ENCODE data around the gene SLC30A7. TPM values are rescaled to one million over a fixed set of nuclear protein-coding genes. Genes with fewer than 3 reads are reported as not detected.
A peak's percentile ranks its signal among the peaks of the same experiment; 100 is the strongest.
"Not testable (repeated sequence)": the region's sequence is repeated elsewhere in the genome, so short reads cannot be mapped to it uniquely, and the experiment has no call there.

SLC30A7 gene
- total RNA-seq, 2 experiments from 2014 or later, result 21.6 to 21.7 TPM

DNA sequence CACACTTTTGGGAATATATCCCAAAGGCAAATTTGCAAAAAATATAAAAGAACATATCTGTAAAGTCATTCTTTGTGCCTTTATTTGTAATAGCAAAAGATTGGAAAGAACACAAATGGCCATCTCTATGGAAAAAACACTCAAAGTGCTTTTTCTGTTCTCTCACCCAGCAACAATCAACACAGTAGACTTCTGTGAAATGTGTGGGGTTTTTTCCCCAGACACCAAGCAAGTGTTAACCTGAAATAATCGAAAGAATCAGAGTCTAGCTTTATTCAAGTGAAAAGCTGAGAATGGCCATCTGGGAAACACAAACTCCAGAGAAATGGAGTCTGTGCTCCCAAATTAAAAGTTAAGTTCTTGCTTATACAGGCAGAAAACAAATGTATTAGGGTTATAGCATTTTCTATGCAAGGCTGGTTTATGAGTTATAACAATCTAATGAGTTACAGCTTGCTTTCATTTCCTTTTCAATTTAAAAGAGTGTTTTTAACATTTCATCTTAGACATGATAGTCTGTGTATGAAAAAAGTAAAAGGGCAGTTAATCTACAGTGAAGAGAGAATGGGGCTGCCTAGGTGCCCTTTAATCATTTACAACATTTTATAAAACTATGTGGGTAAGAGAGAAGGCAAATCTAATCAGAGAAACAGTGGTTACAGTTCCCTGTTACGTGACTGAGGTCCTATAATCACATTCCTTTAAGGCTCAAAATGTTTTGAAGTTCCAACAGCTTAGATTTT lies 46.6 kb downstream of the SLC30A7 start:
- DNase-seq (no peak), ATAC-seq (ENCODE audit: poor library complexity) (peak; percentile 47)
- no peaks in the 10 kb centered on the region for H3K27me3 ChIP-seq (ENCODE audit: control insufficient read depth in 1 of 2, insufficient read depth in 2 of 2, low read length in 2 of 2)
- H3K4me3 Mint-ChIP-seq, result peak overlapping the region; percentile 79
- CTCF ChIA-PET, result interaction anchor here (0.9 to 1.1 kb wide), 2 partner anchors 13 to 17 kb away, joined by 3 to 4 read pairs; no protein-coding TSS in a partner anchor
- POLR2A ChIA-PET, result interaction anchor here (0.6 to 3.6 kb wide), 13 partner anchors 11 to 367 kb away, joined by 3 to 34 read pairs (median 4); partner anchors contain the start of gene S1PR1
- intact Hi-C loops (cut with DNase I, micrococcal nuclease), result no loop called here
- peak overlapping the region; percentile 38 to 39 for H3K27ac ChIP-seq (ENCODE audit: low read depth in 1 of 2, low read length in 2 of 2)
- no peak overlapping the region for H3K4me3 ChIP-seq (ENCODE audit: low read length)
- peaks cover 12% of the 10 kb centered on the region for H3K9me3 Mint-ChIP-seq
- peaks cover 6 to 18% of the 10 kb centered on the region in 2 experiments for H3K9me3 ChIP-seq (ENCODE audit: control insufficient read depth in 1 of 2, insufficient read depth in 1 of 2, low read length in 2 of 2)
- TF ChIP-seq, protein P1, sequence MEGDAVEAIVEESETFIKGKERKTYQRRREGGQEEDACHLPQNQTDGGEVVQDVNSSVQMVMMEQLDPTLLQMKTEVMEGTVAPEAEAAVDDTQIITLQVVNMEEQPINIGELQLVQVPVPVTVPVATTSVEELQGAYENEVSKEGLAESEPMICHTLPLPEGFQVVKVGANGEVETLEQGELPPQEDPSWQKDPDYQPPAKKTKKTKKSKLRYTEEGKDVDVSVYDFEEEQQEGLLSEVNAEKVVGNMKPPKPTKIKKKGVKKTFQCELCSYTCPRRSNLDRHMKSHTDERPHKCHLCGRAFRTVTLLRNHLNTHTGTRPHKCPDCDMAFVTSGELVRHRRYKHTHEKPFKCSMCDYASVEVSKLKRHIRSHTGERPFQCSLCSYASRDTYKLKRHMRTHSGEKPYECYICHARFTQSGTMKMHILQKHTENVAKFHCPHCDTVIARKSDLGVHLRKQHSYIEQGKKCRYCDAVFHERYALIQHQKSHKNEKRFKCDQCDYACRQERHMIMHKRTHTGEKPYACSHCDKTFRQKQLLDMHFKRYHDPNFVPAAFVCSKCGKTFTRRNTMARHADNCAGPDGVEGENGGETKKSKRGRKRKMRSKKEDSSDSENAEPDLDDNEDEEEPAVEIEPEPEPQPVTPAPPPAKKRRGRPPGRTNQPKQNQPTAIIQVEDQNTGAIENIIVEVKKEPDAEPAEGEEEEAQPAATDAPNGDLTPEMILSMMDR (IDR thresholded peaks at IDR 0.05), result no peak
- H3K4me1 Mint-ChIP-seq (ENCODE audit: low read depth), result peaks cover 67% of the 10 kb centered on the region
- peak overlapping the region; percentile 90 for H3K27ac Mint-ChIP-seq
- H3K36me3 ChIP-seq (ENCODE audit: insufficient read depth, low read length), result peaks cover 32% of the 10 kb centered on the region
- H3K36me3 Mint-ChIP-seq (ENCODE audit: low read depth), result peaks cover 91% of the 10 kb centered on the region
- peaks cover 11% of the 10 kb centered on the region for H3K4me1 ChIP-seq (ENCODE audit: insufficient read depth, low read length)
- no peaks in the 10 kb centered on the region for H3K27me3 Mint-ChIP-seq

DNA sequence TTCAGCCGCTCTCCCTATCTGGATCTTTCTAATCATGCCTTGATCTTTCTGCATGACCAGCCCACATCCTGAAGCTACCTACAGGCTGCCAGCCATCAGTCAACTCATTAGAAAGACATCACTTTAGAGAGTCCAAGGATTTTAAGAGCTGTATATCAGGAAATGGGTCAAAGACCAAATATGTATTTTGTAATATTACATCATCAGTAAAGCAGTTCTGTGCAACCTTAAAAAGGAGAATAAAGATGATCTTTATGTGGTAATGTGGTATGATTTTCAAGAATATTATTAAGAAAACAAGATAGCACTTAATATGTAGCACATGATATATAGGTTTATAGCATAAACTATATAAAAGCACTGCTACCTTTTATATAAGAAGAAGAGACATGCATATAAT lies 47.6 kb downstream of the SLC30A7 start:
- Mint-ChIP-seq H3K36me3 (ENCODE audit: low read depth) (peaks cover 91% of the 10 kb centered on the region), H3K27ac (peak overlapping the region; percentile 90), H3K4me3 (peak overlapping the region; percentile 40), H3K4me1 (ENCODE audit: low read depth) (peaks cover 66% of the 10 kb centered on the region), H3K27me3 (no peaks in the 10 kb centered on the region), H3K9me3 (peaks cover 18% of the 10 kb centered on the region)
- no peaks in the 10 kb centered on the region for H3K27me3 ChIP-seq (ENCODE audit: control insufficient read depth in 1 of 2, insufficient read depth in 2 of 2, low read length in 2 of 2)
- DNase-seq (no peak), ATAC-seq (ENCODE audit: poor library complexity) (no peak)
- H3K36me3 ChIP-seq (ENCODE audit: insufficient read depth, low read length), result peaks cover 24% of the 10 kb centered on the region
- intact Hi-C loops (cut with DNase I, micrococcal nuclease), result no loop called here
- TF ChIP-seq, protein P1 (IDR thresholded peaks at IDR 0.05), result no peak
- CTCF ChIA-PET, result no interaction called here
- H3K9me3 ChIP-seq (ENCODE audit: control insufficient read depth in 1 of 2, insufficient read depth in 1 of 2, low read length in 2 of 2), result peaks cover 6 to 19% of the 10 kb centered on the region in 2 experiments
- no peak overlapping the region for H3K4me3 ChIP-seq (ENCODE audit: low read length)
- POLR2A ChIA-PET, result interaction anchor here (0.9 to 3.6 kb wide), 4 partner anchors 10 to 31 kb away, joined by 3 to 34 read pairs (median 4); no protein-coding TSS in a partner anchor
- peak overlapping the region in 1 of 2 donors; percentile 22 for H3K27ac ChIP-seq (ENCODE audit: low read depth in 1 of 2, low read length in 2 of 2)
- peaks cover 15% of the 10 kb centered on the region for H3K4me1 ChIP-seq (ENCODE audit: insufficient read depth, low read length)

DNA sequence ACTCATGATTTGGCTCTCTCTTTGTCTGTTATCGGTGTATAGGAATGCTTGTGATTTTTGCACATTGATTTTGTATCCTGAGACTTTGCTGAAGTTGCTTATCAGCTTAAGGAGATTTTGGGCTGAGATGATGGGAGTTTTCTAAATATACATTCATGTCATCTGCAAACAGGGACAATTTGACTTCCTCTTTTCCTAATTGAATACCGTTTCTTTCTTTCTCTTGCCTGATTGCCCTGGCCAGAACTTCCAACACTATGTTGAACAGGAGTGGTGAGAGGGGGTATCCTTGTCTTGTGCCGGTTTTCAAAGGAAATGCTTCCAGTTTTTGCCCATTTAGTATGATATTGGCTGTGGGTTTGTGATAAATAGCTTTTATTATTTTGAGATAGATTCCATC lies 50.2 kb downstream of the SLC30A7 start:
- Mint-ChIP-seq H3K4me1 (ENCODE audit: low read depth) (peaks cover 76% of the 10 kb centered on the region), H3K27ac (peak overlapping the region; percentile 63), H3K9me3 (peaks cover 24% of the 10 kb centered on the region), H3K36me3 (ENCODE audit: low read depth) (peaks cover 97% of the 10 kb centered on the region)
- H3K4me1 ChIP-seq (ENCODE audit: insufficient read depth, low read length), result peaks cover 34% of the 10 kb centered on the region
- ATAC-seq (ENCODE audit: poor library complexity); H3K27ac ChIP-seq (ENCODE audit: low read depth in 1 of 2, low read length in 2 of 2); POLR2A ChIA-PET; H3K4me3 Mint-ChIP-seq; H3K27me3 Mint-ChIP-seq; CTCF ChIA-PET; intact Hi-C loops (cut with DNase I, micrococcal nuclease); H3K4me3 ChIP-seq (ENCODE audit: low read length); H3K27me3 ChIP-seq (ENCODE audit: control insufficient read depth in 1 of 2, insufficient read depth in 2 of 2, low read length in 2 of 2); DNase-seq: not testable (repeated sequence)
- H3K36me3 ChIP-seq (ENCODE audit: insufficient read depth, low read length), result peaks cover 20% of the 10 kb centered on the region
- H3K9me3 ChIP-seq (ENCODE audit: control insufficient read depth in 1 of 2, insufficient read depth in 1 of 2, low read length in 2 of 2), result peaks cover 15 to 19% of the 10 kb centered on the region in 2 experiments

DNA sequence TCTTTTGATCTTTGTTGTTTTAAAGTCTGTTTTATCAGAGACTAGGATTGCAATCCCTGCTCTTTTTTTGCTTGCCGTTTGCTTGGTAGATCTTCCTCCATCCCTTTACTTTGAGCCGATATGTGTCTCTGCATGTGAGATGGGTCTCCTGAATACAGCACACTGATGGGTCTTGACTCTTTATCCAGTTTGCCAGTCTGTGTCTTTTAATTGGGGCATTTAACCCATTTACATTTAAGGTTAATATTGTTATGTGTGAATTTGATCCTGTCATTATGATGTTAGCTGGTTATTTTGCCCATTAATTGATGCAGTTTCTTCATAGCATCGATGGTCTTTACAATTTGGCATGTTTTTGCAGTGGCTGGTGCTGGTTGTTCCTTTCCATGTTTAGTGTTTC lies 51.9 kb downstream of the SLC30A7 start:
- H3K27ac Mint-ChIP-seq, result peak overlapping the region; percentile 63
- H3K9me3 Mint-ChIP-seq, result peaks cover 30% of the 10 kb centered on the region
- peaks cover 97% of the 10 kb centered on the region for H3K36me3 Mint-ChIP-seq (ENCODE audit: low read depth)
- H3K4me3 ChIP-seq (ENCODE audit: low read length); ATAC-seq (ENCODE audit: poor library complexity); H3K27me3 Mint-ChIP-seq; H3K27me3 ChIP-seq (ENCODE audit: control insufficient read depth in 1 of 2, insufficient read depth in 2 of 2, low read length in 2 of 2); H3K4me3 Mint-ChIP-seq; H3K27ac ChIP-seq (ENCODE audit: low read depth in 1 of 2, low read length in 2 of 2); CTCF ChIA-PET; DNase-seq: not testable (repeated sequence)
- Histone ChIP-seq H3K4me1 (ENCODE audit: insufficient read depth, low read length) (peaks cover 34% of the 10 kb centered on the region), H3K36me3 (ENCODE audit: insufficient read depth, low read length) (peaks cover 28% of the 10 kb centered on the region), H3K9me3 (ENCODE audit: control insufficient read depth in 1 of 2, insufficient read depth in 1 of 2, low read length in 2 of 2) (peaks cover 19 to 30% of the 10 kb centered on the region in 2 experiments)
- intact Hi-C loops (cut with DNase I, micrococcal nuclease), result loop anchor here in 1 of 2 experiments (2.0 kb wide), 1 partner anchor 13 kb away; no protein-coding TSS in a partner anchor
- H3K4me1 Mint-ChIP-seq (ENCODE audit: low read depth), result peaks cover 75% of the 10 kb centered on the region
- POLR2A ChIA-PET, result interaction anchor here (2.3 to 4.3 kb wide), 2 partner anchors 21 to 289 kb away, joined by 18 to 50 read pairs; partner anchors contain the start of gene S1PR1

DNA sequence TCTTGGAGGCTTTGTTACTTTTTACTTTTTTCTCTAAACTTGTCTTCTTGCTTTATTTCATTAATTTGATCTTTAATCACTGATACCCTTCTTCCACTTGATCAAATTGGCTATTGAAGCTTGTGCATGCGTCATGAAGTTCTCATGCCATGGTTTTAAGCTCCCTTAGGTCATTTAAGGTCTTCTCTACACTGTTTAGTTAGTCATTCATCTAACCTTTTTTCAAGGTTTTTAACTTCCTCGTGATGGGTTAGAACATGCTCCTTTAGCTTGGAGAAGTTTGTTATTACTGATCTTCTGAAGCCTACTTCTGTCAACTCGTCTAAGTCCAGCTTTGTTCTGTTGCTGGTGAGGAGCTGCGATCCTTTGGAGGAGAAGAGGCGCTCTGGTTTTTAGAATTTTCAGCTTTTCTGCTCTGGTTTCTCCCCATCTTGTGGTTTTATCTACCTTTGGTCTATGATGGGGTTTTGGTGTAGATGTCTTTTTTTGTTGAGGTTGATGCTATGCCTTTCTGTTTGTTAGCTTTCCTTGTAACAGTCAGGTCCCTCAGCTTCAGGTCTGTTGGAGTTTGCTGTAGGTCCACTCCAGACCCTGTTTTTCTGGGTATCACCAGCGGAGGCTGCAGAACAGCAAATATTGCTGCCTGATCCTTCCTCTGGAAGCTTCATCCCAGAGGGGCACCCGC lies 53.0 kb downstream of the SLC30A7 start:
- Mint-ChIP-seq H3K9me3 (peaks cover 30% of the 10 kb centered on the region), H3K4me3 (peak overlapping the region; percentile 73), H3K36me3 (ENCODE audit: low read depth) (peaks cover 97% of the 10 kb centered on the region), H3K27ac (peak overlapping the region; percentile 96), H3K4me1 (ENCODE audit: low read depth) (peaks cover 76% of the 10 kb centered on the region)
- H3K36me3 ChIP-seq (ENCODE audit: insufficient read depth, low read length), result peaks cover 26% of the 10 kb centered on the region
- not testable (repeated sequence) for ATAC-seq (ENCODE audit: poor library complexity); H3K27me3 Mint-ChIP-seq; H3K27me3 ChIP-seq (ENCODE audit: control insufficient read depth in 1 of 2, insufficient read depth in 2 of 2, low read length in 2 of 2); H3K4me3 ChIP-seq (ENCODE audit: low read length); DNase-seq
- ChIA-PET CTCF (interaction anchor here (0.6 to 1.4 kb wide), 2 partner anchors 288 to 290 kb away, joined by 4 to 5 read pairs; partner anchors contain the start of gene S1PR1), POLR2A (interaction anchor here (0.6 to 4.3 kb wide), 13 partner anchors 8 to 339 kb away, joined by 3 to 50 read pairs (median 4); partner anchors contain the start of gene S1PR1)
- H3K9me3 ChIP-seq (ENCODE audit: control insufficient read depth in 1 of 2, insufficient read depth in 1 of 2, low read length in 2 of 2), result peaks cover 18 to 36% of the 10 kb centered on the region in 2 experiments
- peak overlapping the region; percentile 36 to 43 for H3K27ac ChIP-seq (ENCODE audit: low read depth in 1 of 2, low read length in 2 of 2)
- H3K4me1 ChIP-seq (ENCODE audit: insufficient read depth, low read length), result peaks cover 27% of the 10 kb centered on the region
- intact Hi-C loops (cut with DNase I, micrococcal nuclease), result loop anchor here (1.0 to 2.0 kb wide), 2 partner anchors 14 to 22 kb away; no protein-coding TSS in a partner anchor

Data from CD4-positive, alpha-beta T cell (primary cell).